Esophagus squamous epithelium (tissue), 5 donors: ENCODE measurements around the gene MYO3B. TPM values are rescaled to one million over a fixed set of nuclear protein-coding genes. Genes with fewer than 3 reads are reported as not detected.
A peak's percentile ranks its signal among the peaks of the same experiment; 100 is the strongest.

ENCODE experiments used
- DNase-seq: peaks from one replicate; lab custom pipeline; 2025; lab: John Stamatoyannopoulos, UW
- H3K27ac ChIP-seq, 4 donors: fragments of 200-600 bp; sonication (generic); one replicate each; pipeline ENCODE4 v1.5.1; 2016 to 2019; ENCODE audit warnings: mild to moderate bottlenecking in 1 of 4
- H3K27me3 ChIP-seq, 4 donors: fragments of 200-600 bp; sonication (generic); 1 replicate in 3 of 4; 2 replicates in 1 of 4; pipeline versions ENCODE4 v1.5.1 to v1.6.0; 2017 to 2021; ENCODE audit warnings: antibody characterized with exemption in 1 of 4
- H3K36me3 ChIP-seq, 3 donors: fragments of 200-600 bp; sonication (generic); one replicate each; pipeline ENCODE4 v1.5.1; 2016 to 2019
- H3K4me1 ChIP-seq, 3 donors: fragments of 200-600 bp; sonication (generic); one replicate each; pipeline ENCODE4 v1.5.1; 2017 to 2019
- H3K4me3 ChIP-seq, 4 donors: fragments of 200-600 bp; sonication (generic); 1 replicate in 3 of 4; 2 replicates in 1 of 4; pipeline ENCODE4 v1.5.1; 2016 to 2019; ENCODE audit warnings: mild to moderate bottlenecking in 2 of 4, moderate library complexity in 1 of 4
- H3K9me3 ChIP-seq, 3 donors: fragments of 200-600 bp; sonication (generic); one replicate each; pipeline ENCODE4 v1.5.1; 2016 to 2019
- POLR2A ChIP-seq, 4 donors: fragments of 450-650 bp; IDR thresholded peaks; one replicate each; pipeline ENCODE4 v1.6.1; 2017; ENCODE audit warnings: antibody characterized with exemption in 4 of 4, mild to moderate bottlenecking in 4 of 4, moderate library complexity in 3 of 4
- WGBS, 2 donors: methylation state at CpG; one replicate each; pipeline ENCODE4 v1.1.5; 2018; 5-methylcytosine and 5-hydroxymethylcytosine counted together
- intact Hi-C: fragments of 100-400 bp; cut with DNase I; formaldehyde crosslinking; loops from one replicate; pipeline ENCODE4 v1.15.0; 2022
- total RNA-seq, 4 donors: library from RNA; depleted of rRNA; stranded (reverse); fragments of >200 nt; gene quantifications; one replicate each; pipeline ENCODE4 v1.1.0, GENCODE V29; 2016
- TF ChIP-seq, protein P1 (sequence below), 6 experiments: fragments of 450-650 bp in 4 of 6; fragments of 200-600 bp in 2 of 6; sonication (generic) in 2 of 6; IDR thresholded peaks; one replicate each; pipeline ENCODE4 v1.5.1; 2016 to 2019; ENCODE audit warnings: antibody characterized with exemption in 6 of 6, mild to moderate bottlenecking in 4 of 6, moderate library complexity in 4 of 6
- donor health status: DM: yes; HTN: yes; CAD: no.

MYO3B gene
- total RNA-seq, 4 donors from 2014 or later, result 0.15 to 0.38 (median 0.18) TPM

GRCh38 chr2:170155723-170156253, 22.2 kb upstream of the MYO3B start:
- H3K27ac ChIP-seq, result no peak overlapping the region
- intact Hi-C loops, result no loop called here
- no peak overlapping the region for H3K4me3 ChIP-seq
- H3K36me3 ChIP-seq, result no peaks in the 10 kb centered on the region
- no peak for DNase-seq
- H3K4me1 ChIP-seq, result peaks cover 0 to 11% (median 5%) of the 10 kb centered on the region in 3 donors
- no peaks in the 10 kb centered on the region for H3K27me3 ChIP-seq
- 61 to 64% methylated on average over 7 of the region's 7 CpGs for WGBS, 2 donors
- no peak for TF ChIP-seq POLR2A (IDR thresholded peaks at IDR 0.05)
- TF ChIP-seq, protein P1, sequence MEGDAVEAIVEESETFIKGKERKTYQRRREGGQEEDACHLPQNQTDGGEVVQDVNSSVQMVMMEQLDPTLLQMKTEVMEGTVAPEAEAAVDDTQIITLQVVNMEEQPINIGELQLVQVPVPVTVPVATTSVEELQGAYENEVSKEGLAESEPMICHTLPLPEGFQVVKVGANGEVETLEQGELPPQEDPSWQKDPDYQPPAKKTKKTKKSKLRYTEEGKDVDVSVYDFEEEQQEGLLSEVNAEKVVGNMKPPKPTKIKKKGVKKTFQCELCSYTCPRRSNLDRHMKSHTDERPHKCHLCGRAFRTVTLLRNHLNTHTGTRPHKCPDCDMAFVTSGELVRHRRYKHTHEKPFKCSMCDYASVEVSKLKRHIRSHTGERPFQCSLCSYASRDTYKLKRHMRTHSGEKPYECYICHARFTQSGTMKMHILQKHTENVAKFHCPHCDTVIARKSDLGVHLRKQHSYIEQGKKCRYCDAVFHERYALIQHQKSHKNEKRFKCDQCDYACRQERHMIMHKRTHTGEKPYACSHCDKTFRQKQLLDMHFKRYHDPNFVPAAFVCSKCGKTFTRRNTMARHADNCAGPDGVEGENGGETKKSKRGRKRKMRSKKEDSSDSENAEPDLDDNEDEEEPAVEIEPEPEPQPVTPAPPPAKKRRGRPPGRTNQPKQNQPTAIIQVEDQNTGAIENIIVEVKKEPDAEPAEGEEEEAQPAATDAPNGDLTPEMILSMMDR (IDR thresholded peaks at IDR 0.05), result no peak
- no peaks in the 10 kb centered on the region for H3K9me3 ChIP-seq

DNA sequence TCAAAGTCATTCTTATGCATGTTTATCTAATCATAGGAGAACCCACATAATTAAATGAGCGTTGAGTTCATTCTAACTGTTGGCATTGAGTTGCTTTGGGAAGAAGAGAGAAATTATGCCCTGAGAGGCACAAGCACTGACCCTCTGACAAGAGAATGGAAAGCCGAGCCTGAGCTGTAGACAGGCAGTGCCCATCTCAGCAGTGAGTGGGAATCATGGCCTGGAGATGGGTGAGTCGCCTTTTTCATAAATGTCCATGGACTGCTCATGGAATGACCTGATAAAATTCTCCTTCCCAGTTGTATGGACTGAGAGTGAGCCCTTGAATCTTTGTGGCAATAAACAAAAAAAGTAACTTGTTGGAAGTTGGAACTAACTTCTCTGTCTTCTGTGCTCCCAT, 21.4 kb upstream of the MYO3B start:
- intact Hi-C loops, result no loop called here
- no peak for TF ChIP-seq POLR2A (IDR thresholded peaks at IDR 0.05)
- TF ChIP-seq, protein P1 (IDR thresholded peaks at IDR 0.05), result no peak
- Histone ChIP-seq H3K4me3 (no peak overlapping the region), H3K27ac (no peak overlapping the region), H3K4me1 (peaks cover 0 to 11% (median 5%) of the 10 kb centered on the region in 3 donors), H3K27me3 (no peaks in the 10 kb centered on the region), H3K36me3 (no peaks in the 10 kb centered on the region), H3K9me3 (no peaks in the 10 kb centered on the region)
- 87 to 93% methylated on average over 3 of the region's 3 CpGs for WGBS, 2 donors
- DNase-seq, result no peak

- Histone ChIP-seq H3K9me3 (no peaks in the 10 kb centered on the region), H3K27ac (no peak overlapping the region), H3K27me3 (no peaks in the 10 kb centered on the region), H3K36me3 (no peaks in the 10 kb centered on the region), H3K4me1 (peaks cover 0 to 11% (median 5%) of the 10 kb centered on the region in 3 donors), H3K4me3 (no peak overlapping the region)
- intact Hi-C loops, result no loop called here
- TF ChIP-seq, protein P1 (IDR thresholded peaks at IDR 0.05), result no peak
- no peak for TF ChIP-seq POLR2A (IDR thresholded peaks at IDR 0.05)
- WGBS, 2 donors, result 40 to 43% methylated on average over 3 of the region's 3 CpGs
- no peak for DNase-seq
These were observed 20.8 kb upstream of the MYO3B start for GRCh38 chr2:170157025-170157684.

DNA sequence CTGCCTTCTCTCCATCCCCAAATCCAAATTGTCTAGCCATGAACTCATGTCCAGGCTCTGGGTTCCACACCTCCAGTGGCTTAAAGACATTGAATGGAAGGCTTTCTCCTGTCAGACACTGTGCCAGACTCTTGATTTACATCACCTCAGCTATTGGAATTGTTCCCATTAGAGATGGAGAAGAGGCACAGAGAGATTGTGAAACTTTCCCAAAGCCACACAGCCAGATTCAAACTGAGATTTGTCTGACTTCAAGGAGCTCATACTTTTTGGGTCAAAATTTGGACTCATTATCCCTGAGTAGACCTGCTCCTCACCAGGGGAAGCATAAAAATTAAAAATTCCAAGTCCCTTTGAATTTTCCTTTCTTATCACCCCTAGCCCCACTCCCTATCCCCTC, 18.9 kb upstream of the MYO3B start:
- no peaks in the 10 kb centered on the region for H3K27me3 ChIP-seq
- DNase-seq, result no peak
- no peaks in the 10 kb centered on the region for H3K36me3 ChIP-seq
- no peaks in the 10 kb centered on the region for H3K9me3 ChIP-seq
- no peak overlapping the region for H3K27ac ChIP-seq
- no peak for TF ChIP-seq POLR2A (IDR thresholded peaks at IDR 0.05)
- TF ChIP-seq, protein P1 (IDR thresholded peaks at IDR 0.05), result no peak
- H3K4me1 ChIP-seq, result peaks cover 0 to 11% (median 5%) of the 10 kb centered on the region in 3 donors
- intact Hi-C loops, result no loop called here
- H3K4me3 ChIP-seq, result no peak overlapping the region

- Histone ChIP-seq H3K27me3 (no peaks in the 10 kb centered on the region), H3K4me1 (no peaks in the 10 kb centered on the region), H3K4me3 (no peak overlapping the region), H3K9me3 (no peaks in the 10 kb centered on the region), H3K27ac (peak overlapping the region in 1 of 4 donors; percentile 3), H3K36me3 (no peaks in the 10 kb centered on the region)
- intact Hi-C loops, result no loop called here
- WGBS, 2 donors, result 63 to 67% methylated on average over 3 to 4 of the region's 4 CpGs
- no peak for TF ChIP-seq POLR2A (IDR thresholded peaks at IDR 0.05)
- TF ChIP-seq, protein P1 (IDR thresholded peaks at IDR 0.05), result no peak
- DNase-seq, result no peak
These were observed 16.3 kb upstream of the MYO3B start for GRCh38 chr2:170161516-170162270.
